ENCODE results near the gene HIVEP1.

Gene HIVEP1

GRCh38 chr6:12151433-12151820, 139.3 kb downstream of the HIVEP1 start:
- no peaks in the 10 kb centered on the region for H3K9me3 ChIP-seq (ENCODE audit: control insufficient read depth, insufficient read depth, low read depth, low read length)
- ChIA-PET CTCF (interaction anchor here (0.6 to 1.5 kb wide), 2 partner anchors 139 to 967 kb away, joined by 3 to 8 read pairs; partner anchors contain the start of gene EDN1), POLR2A (no interaction called here)
- H3K4me1 ChIP-seq (ENCODE audit: control insufficient read depth, insufficient read depth, low read length), result no peaks in the 10 kb centered on the region
- H3K27ac ChIP-seq (ENCODE audit: extremely low read depth, low read depth, low read length), result no peak overlapping the region
- no peak for TF ChIP-seq ZBTB17 (tag by site-specific recombination; IDR thresholded peaks at IDR 0.05)
- no peak for TF ChIP-seq ZNF654 (tag by site-specific recombination; IDR thresholded peaks at IDR 0.05; ENCODE audit: low read depth)
- TF ChIP-seq ZNF214 (tag by site-specific recombination; IDR thresholded peaks at IDR 0.05; ENCODE audit: borderline replicate concordance), result no peak
- no peak for TF ChIP-seq ZNF398 (tag by site-specific recombination; IDR thresholded peaks at IDR 0.05)
- TF ChIP-seq KLF8 (tag by site-specific recombination; IDR thresholded peaks at IDR 0.05), result no peak
- no peak for TF ChIP-seq SALL2 (tag by site-specific recombination; IDR thresholded peaks at IDR 0.05; ENCODE audit: borderline replicate concordance)
- TF ChIP-seq KLF17 (tag by site-specific recombination; IDR thresholded peaks at IDR 0.05), result no peak
- no peak for TF ChIP-seq ZNF701 (tag by site-specific recombination; IDR thresholded peaks at IDR 0.05)
- no peak for TF ChIP-seq ZBTB26 (tag by site-specific recombination; optimal IDR thresholded peaks at IDR 0.05)
- TF ChIP-seq OVOL3 (tag by site-specific recombination; IDR thresholded peaks at IDR 0.05), result no peak
- no peak for TF ChIP-seq EGR2 (tag by site-specific recombination; IDR thresholded peaks at IDR 0.05; ENCODE audit: low read depth)
- TF ChIP-seq ZBTB7A (tag by site-specific recombination; IDR thresholded peaks at IDR 0.05; ENCODE audit: low read depth), result no peak
- no peak for TF ChIP-seq PRDM2 (tag by site-specific recombination; IDR thresholded peaks at IDR 0.05; ENCODE audit: borderline replicate concordance)
- no peak for TF ChIP-seq KLF7 (tag by site-specific recombination; IDR thresholded peaks at IDR 0.05; ENCODE audit: borderline replicate concordance)
- H3K4me3 ChIP-seq (ENCODE audit: low read depth, low read length), result no peak overlapping the region
- no peaks in the 10 kb centered on the region for H3K36me3 ChIP-seq (ENCODE audit: control insufficient read depth in 2 of 2, insufficient read depth in 1 of 2, low read length in 2 of 2)

Data from HEK293 (cell line).